Kidney (tissue), 14 donors: ENCODE data around the gene ATP2A3. TPM values are rescaled to one million over a fixed set of nuclear protein-coding genes. Genes with fewer than 3 reads are reported as not detected.

Source experiments
- DNase-seq, 5 donors: peaks; one replicate each; pipeline ENCODE4 v3.0.0-alpha.2; 2013 to 2020
- FAIRE-seq: peaks from 2 replicates; lab custom pipeline; 2012; peaks lifted over from hg19 to GRCh38; lab: Jason Lieb, UNC
- H3K27ac ChIP-seq, 2 donors: one replicate each; pipeline ENCODE4 v1.7.0; 2013; ENCODE audit warnings: low read depth in 2 of 2, low read length in 2 of 2, inconsistent platforms in 1 of 2
- H3K27me3 ChIP-seq: one replicate; pipeline ENCODE4 v1.7.1; 2013; ENCODE audit warnings: low read length, inconsistent platforms; ENCODE audit not compliant: control insufficient read depth, insufficient read depth
- H3K36me3 ChIP-seq, 3 donors: one replicate each; pipeline versions ENCODE4 v1.7.0 to v1.7.1; 2013; ENCODE audit warnings: low read length in 3 of 3, control low read depth in 1 of 3, inconsistent platforms in 1 of 3; ENCODE audit not compliant: insufficient read depth in 3 of 3, control insufficient read depth in 2 of 3
- H3K4me1 ChIP-seq, 3 donors: one replicate each; pipeline versions ENCODE4 v1.7.0 to v1.7.1; 2013; ENCODE audit warnings: low read length in 3 of 3, inconsistent platforms in 1 of 3, low read depth in 1 of 3; ENCODE audit not compliant: control insufficient read depth in 2 of 3, insufficient read depth in 2 of 3
- H3K4me3 ChIP-seq, 3 donors: one replicate each; pipeline versions ENCODE4 v1.7.0 to v1.8.1; 2013; ENCODE audit warnings: low read length in 3 of 3, control low read depth in 1 of 3, inconsistent platforms in 1 of 3
- H3K9ac ChIP-seq, 3 donors: one replicate each; pipeline versions ENCODE4 v1.7.0 to v1.7.1; 2013; ENCODE audit warnings: low read length in 3 of 3, control low read depth in 1 of 3, inconsistent platforms in 1 of 3
- H3K9me3 ChIP-seq, 3 donors: one replicate each; pipeline versions ENCODE4 v1.7.0 to v1.7.1; 2013; ENCODE audit warnings: low read length in 3 of 3, control low read depth in 1 of 3, inconsistent platforms in 1 of 3; ENCODE audit not compliant: control insufficient read depth in 2 of 3, insufficient read depth in 1 of 3
- CTCF ChIP-seq: IDR thresholded peaks from 3 replicates; pipeline ENCODE4 v1.5.1; 2012; ENCODE audit warnings: mild to moderate bottlenecking, moderate library complexity, borderline replicate concordance; ENCODE audit not compliant: insufficient read depth; ENCODE audit errors: extremely low read depth
- intact Hi-C: fragments of 100-400 bp; cut with DNase I; formaldehyde crosslinking; loops from one replicate; pipeline ENCODE4 v1.11.1; 2022
- polyA plus RNA-seq: library from polyadenylated mRNA; stranded (reverse); fragments of 350-450 nt; fragmentation: Illumina TruSeq; extraction: RNeasy Lipid Tissue Mini Kit (QIAGEN cat#74804); gene quantifications from one replicate; pipeline ENCODE4 v1.2.3, GENCODE V29; 2014; ENCODE audit warnings: low read depth, low replicate concordance; ENCODE audit not compliant: insufficient read depth
- total RNA-seq: library from RNA; stranded (reverse); fragmentation: NEBNext Ultra II Directional; extraction: Animal tissue kit (Norgen Biotek cat#: 25700); gene quantifications from one replicate; pipeline ENCODE4 v1.2.1, GENCODE V29; 2021
- donor health status: control.
- donor health status: control.
- donor health status: control.
- donor health status: control.
- donor health status: control.
- donor health status: DM: yes; HTN: yes; CAD: no.
- donor health status: Normal renal cell carcinoma (clear cell type).

The ATP2A3 gene
- total and polyA plus RNA-seq, 2 donors from 2014 or later, result 9.4 to 52.1 TPM

GRCh38 chr17:3922765-3923164 is 41.5 kb downstream of the ATP2A3 start:
- no peak for FAIRE-seq
- Histone ChIP-seq H3K27ac (no peak overlapping the region), H3K36me3 (no peaks in the 10 kb centered on the region), H3K9me3 (no peaks in the 10 kb centered on the region), H3K4me3 (no peak overlapping the region), H3K27me3 (no peaks in the 10 kb centered on the region), H3K4me1 (peaks cover 0 to 4% (median 0%) of the 10 kb centered on the region in 3 donors), H3K9ac (no peak overlapping the region)
- intact Hi-C loops, result no loop called here
- no peak for TF ChIP-seq CTCF
- DNase-seq, result no peak

GRCh38 chr17:3921502-3922319 is 42.5 kb downstream of the ATP2A3 start:
- H3K9ac ChIP-seq, result no peak overlapping the region
- DNase-seq (peak in 1 of 5 donors; percentile 46), FAIRE-seq (no peak)
- H3K36me3 ChIP-seq, result no peaks in the 10 kb centered on the region
- intact Hi-C loops, result no loop called here
- H3K4me3 ChIP-seq, result no peak overlapping the region
- H3K27me3 ChIP-seq, result no peaks in the 10 kb centered on the region
- H3K27ac ChIP-seq, result no peak overlapping the region
- no peak for TF ChIP-seq CTCF
- H3K9me3 ChIP-seq, result no peaks in the 10 kb centered on the region
- H3K4me1 ChIP-seq, result peaks cover 0 to 5% (median 0%) of the 10 kb centered on the region in 3 donors

- FAIRE-seq, result no peak
Observed at GRCh38 chr17:3921006-3921405, 43.2 kb downstream of the ATP2A3 start.

More at GRCh38 chr17:3921006-3921405, 43.2 kb downstream of the ATP2A3 start:
- Histone ChIP-seq H3K36me3 (no peaks in the 10 kb centered on the region), H3K4me3 (no peak overlapping the region), H3K27ac (no peak overlapping the region), H3K4me1 (peaks cover 0 to 5% (median 0%) of the 10 kb centered on the region in 3 donors), H3K9ac (no peak overlapping the region), H3K9me3 (no peaks in the 10 kb centered on the region), H3K27me3 (no peaks in the 10 kb centered on the region)
- intact Hi-C loops, result no loop called here
- peak in 3 of 5 donors; percentile 31 to 52 (median 44) for DNase-seq
- no peak for TF ChIP-seq CTCF
